DND-41 (cell line): ENCODE results near the gene KCNN3.

Experiments
- CTCF ChIP-seq: IDR thresholded peaks from 2 replicates; pipeline ENCODE4 v1.5.1; 2012; ENCODE audit warnings: borderline replicate concordance, low read length, moderate library complexity, mild to moderate bottlenecking; ENCODE audit not compliant: poor library complexity, severe bottlenecking; ENCODE audit errors: extremely low read depth
- EZH2 ChIP-seq: IDR thresholded peaks from 3 replicates; pipeline ENCODE4 v1.6.1; 2012; ENCODE audit warnings: borderline replicate concordance, low read depth, mild to moderate bottlenecking, moderate library complexity, low read length, inconsistent platforms; ENCODE audit not compliant: severe bottlenecking

GRCh38 chr1:154739654-154740053 is 130.4 kb downstream of the KCNN3 start:
- TF ChIP-seq CTCF = no peak
- no peak for TF ChIP-seq EZH2
